Measurements from ENCODE around the gene PGAP3.

The PGAP3 gene

GRCh38 chr17:39655105-39655504 is 32.8 kb downstream of the PGAP3 start:
- DNase-seq, result no peak

GRCh38 chr17:39653662-39654331 is 34.1 kb downstream of the PGAP3 start:
- peak; percentile 71 for DNase-seq

- DNase-seq, result no peak
Observed at GRCh38 chr17:39653316-39653661, 34.6 kb downstream of the PGAP3 start.

GRCh38 chr17:39652587-39653315 is 35.1 kb downstream of the PGAP3 start:
- peak; percentile 80 for DNase-seq

GRCh38 chr17:39651923-39652586 is 35.8 kb downstream of the PGAP3 start:
- no peak for DNase-seq

- no peak for DNase-seq
Observed at GRCh38 chr17:39650121-39650579, 37.7 kb downstream of the PGAP3 start.

GRCh38 chr17:39648616-39649366 is 39.1 kb downstream of the PGAP3 start:
- no peak for DNase-seq

- DNase-seq, result no peak
Observed at GRCh38 chr17:39647256-39647655, 40.6 kb downstream of the PGAP3 start.

GRCh38 chr17:39643271-39643670 is 44.6 kb downstream of the PGAP3 start:
- DNase-seq, result no peak

GRCh38 chr17:39642291-39643074 is 45.4 kb downstream of the PGAP3 start:
- DNase-seq, result no peak

GRCh38 chr17:39641883-39642282 is 46.0 kb downstream of the PGAP3 start:
- DNase-seq, result no peak

GRCh38 chr17:39641097-39641496 is 46.8 kb downstream of the PGAP3 start:
- no peak for DNase-seq

- DNase-seq, result no peak
Observed at GRCh38 chr17:39640591-39641031, 47.2 kb downstream of the PGAP3 start.

- no peak for DNase-seq
Observed at GRCh38 chr17:39639566-39640458, 48.0 kb downstream of the PGAP3 start.

- no peak for DNase-seq
Observed at GRCh38 chr17:39639043-39639442, 48.8 kb downstream of the PGAP3 start.

GRCh38 chr17:39638317-39638716 is 49.5 kb downstream of the PGAP3 start:
- DNase-seq, result no peak

- peak; percentile 90 for DNase-seq
Observed at GRCh38 chr17:39636927-39637736, 50.7 kb downstream of the PGAP3 start, which contains the start of gene STARD3. Gene STARD3, plus strand, starts transcription at chr17:39637144. Its CDS starts 16,388 bp downstream, at chr17:39653532.

- no peak for DNase-seq
Observed at GRCh38 chr17:39636587-39636926, 51.3 kb downstream of the PGAP3 start.

- DNase-seq, result no peak
Observed at GRCh38 chr17:39635614-39636176, 52.2 kb downstream of the PGAP3 start.

GRCh38 chr17:39634384-39634871 is 53.4 kb downstream of the PGAP3 start:
- DNase-seq, result peak; percentile 68

Measured in midbrain (tissue), 1 donor.